Midbrain (tissue), 1 donor: ENCODE results near the gene CNIH3.
"Not testable (repeated sequence)": the region's sequence is repeated elsewhere in the genome, so short reads cannot be mapped to it uniquely, and the experiment has no call there.

Experiments used
- DNase-seq: peaks from one replicate; lab custom pipeline; 2025; lab: John Stamatoyannopoulos, UW

The CNIH3 gene

GRCh38 chr1:224615861-224616755 is at the start of gene CNIH3:
Gene CNIH3 (plus strand): TSS chr1:224616317. CDS start chr1:224617175, 858 bp downstream.
- DNase-seq = no peak

- not testable (repeated sequence) for DNase-seq
Observed at GRCh38 chr1:224566492-224566891, 49.6 kb upstream of the CNIH3 start.

DNA sequence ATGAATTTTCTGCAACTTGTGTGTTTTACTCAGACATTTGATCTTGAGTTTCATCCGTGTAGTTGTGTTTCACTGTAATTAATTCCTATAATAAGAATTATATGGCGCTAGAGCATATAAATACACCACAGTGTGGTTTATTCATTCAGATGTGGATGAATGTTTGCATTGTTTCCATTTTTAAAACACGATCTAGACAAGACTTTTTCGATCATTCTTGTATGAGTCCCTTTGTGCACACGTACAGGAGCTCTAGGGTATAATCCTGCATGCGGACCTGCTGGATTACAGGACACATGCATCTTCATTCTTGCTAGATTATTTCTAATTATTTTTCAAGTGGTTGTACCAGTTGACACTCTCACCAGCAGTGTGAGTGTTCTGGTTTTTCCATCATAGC is 46.8 kb upstream of the CNIH3 start:
- DNase-seq = no peak

- DNase-seq = not testable (repeated sequence)
Observed at GRCh38 chr1:224571975-224572374, 44.1 kb upstream of the CNIH3 start.

GRCh38 chr1:224579526-224579925 is 36.6 kb upstream of the CNIH3 start:
- no peak for DNase-seq

GRCh38 chr1:224580006-224580405 is 36.1 kb upstream of the CNIH3 start:
- no peak for DNase-seq

DNA sequence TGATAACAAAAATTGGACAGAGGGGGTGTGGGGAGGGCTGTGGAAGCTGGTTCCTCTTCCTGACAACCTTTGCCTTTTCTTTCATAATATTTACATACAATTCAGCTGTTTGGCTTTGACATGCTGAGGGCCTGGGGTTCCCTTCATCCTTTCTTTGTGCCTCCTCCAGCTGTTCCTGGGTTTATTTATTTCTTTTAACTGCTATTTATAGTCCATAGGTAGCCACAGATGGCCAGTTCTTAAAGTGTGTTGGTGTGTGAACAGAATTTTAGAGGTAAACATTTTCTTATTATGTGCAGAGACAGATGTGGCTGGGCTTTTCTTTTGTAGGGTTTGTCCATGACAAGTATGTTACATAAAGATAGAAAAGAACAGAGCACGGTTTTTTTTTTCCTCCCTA is 34.1 kb upstream of the CNIH3 start:
- no peak for DNase-seq

DNA sequence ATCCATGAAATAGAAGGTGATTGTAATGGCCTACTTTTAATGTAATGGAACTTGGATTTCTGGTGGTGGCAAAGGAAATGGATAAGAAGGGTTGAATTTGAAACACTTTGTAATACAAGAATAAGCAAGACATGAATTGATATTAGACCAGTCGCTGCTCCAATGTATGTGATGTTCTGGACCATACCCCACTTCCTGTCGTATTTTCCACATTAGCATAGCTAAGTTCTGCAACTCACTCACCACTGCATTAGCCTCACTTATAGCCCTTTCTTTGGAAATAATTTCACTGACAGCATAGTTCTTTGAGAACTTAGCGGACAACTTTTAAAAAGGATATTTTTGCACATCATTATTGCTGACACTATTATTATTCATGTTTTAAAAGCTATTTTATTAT is 32.3 kb upstream of the CNIH3 start:
- no peak for DNase-seq

- no peak for DNase-seq
Observed at GRCh38 chr1:224585051-224585450, 31.1 kb upstream of the CNIH3 start.

DNA sequence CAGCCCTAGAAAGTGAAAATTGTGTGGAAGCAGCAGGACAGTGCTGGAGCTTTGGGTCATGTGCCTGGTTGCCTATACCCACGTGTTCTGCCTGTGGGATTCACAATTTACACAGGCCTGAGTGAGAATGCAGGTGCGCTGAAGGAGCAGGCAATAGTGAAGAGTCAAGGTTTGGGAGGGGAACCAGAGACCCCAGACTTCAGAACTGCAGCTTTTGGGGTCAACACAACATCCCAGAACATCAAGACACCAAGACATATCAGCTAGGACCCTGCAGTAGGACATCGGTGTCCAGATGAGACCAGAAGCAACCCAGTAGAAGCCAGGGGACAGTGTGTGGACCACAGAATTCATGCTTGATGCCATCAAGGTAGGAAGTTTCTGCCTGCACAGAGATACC is 29.1 kb upstream of the CNIH3 start:
- DNase-seq = no peak

DNA sequence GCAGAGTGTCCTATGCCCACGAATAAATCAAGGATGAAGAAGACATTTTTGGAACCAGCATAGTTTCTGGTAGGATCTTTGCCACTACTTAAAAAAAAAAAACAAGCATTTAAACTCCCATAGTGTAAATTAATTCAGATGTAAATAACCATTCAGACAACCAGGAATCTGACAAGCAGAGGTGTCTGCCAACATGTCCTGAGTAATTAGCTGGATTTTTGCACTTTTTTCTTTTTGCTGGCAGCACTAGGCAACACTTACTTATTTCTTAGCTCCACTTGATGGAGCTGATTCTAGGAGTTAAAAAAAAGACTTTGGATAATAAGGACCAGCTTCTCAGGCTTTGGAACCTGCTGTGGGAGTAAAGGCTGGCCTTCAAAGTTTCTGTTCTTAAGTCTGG is 27.6 kb upstream of the CNIH3 start:
- DNase-seq = no peak

GRCh38 chr1:224589006-224589405 is 27.1 kb upstream of the CNIH3 start:
- no peak for DNase-seq

GRCh38 chr1:224591326-224591725 is 24.8 kb upstream of the CNIH3 start:
- no peak for DNase-seq

GRCh38 chr1:224592636-224593582 is 23.2 kb upstream of the CNIH3 start:
- DNase-seq = no peak

DNA sequence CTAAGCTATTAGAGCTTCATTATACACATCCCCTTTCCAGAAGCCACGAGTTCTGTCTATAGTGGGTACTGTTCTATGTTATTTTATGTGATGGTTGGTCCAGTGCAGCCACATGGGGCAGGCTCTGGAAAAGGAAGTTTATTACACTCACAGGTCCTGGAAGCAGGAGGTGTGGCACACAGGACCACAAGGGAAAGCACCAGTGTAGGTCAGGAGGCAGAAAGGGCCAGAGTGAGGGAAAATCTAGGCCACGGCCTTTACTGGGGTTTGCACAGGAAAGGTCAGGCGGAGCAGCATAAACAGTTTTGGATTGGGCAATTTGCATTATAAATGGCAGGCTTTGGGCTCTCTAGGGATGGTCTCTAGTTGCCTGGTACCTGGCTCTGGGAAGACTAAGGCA is 21.8 kb upstream of the CNIH3 start:
- DNase-seq = no peak

GRCh38 chr1:224594851-224595250 is 21.3 kb upstream of the CNIH3 start:
- no peak for DNase-seq

DNA sequence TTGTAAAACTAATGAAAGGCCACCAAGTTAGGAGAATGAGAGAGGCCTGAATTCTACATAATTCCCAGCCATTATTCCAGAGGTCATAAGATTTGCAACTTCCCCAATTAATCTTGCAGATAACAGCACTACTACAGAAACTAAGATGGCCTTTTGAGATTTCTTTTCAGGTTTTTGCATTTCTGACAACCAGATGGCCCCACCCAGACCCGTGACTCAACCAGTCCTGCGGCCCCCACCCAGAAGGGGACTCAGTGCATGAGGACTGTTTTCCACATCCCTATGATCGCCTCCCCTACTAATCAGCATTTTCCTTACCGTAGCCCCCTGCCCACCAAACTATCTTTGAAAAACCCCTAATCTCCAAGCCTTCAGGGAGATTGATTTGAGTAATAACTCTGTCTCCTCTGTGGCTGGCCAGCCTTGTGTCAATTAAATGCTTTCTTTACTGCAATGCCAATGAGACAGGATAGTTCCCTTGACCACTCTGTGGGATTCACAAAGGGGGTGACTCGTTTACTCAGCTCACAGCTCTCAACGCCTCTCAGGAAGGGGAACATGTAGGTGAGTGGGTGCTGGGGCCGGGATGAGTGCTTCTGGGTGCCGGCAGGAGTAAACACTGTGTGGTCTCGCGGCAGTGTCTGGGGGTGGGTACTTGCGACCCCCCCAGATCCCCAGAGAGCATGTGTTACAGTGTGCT is 10.5 kb upstream of the CNIH3 start:
- DNase-seq = no peak

GRCh38 chr1:224607188-224608148 is 8.6 kb upstream of the CNIH3 start:
- DNase-seq = no peak

- DNase-seq = no peak
Observed at GRCh38 chr1:224609333-224609732, 6.8 kb upstream of the CNIH3 start.

DNA sequence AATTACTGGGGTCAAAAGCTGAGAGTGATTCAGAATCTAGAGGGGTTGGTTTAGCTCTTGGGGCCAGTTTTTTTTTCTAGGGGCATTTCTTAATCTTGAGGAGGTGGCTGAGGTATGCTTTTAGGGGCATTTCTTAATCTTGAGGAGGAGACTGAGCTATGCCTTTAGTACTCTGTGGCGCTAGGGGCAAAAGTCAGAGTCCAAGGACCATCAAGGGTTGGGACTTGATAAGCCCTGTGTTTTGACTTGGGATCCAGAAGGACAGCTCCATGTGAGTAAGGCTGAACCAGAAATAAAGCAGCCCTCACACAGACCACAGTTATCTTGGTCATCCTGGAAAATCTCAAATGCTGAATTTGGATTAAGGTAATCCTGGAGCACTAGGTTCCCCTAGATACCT is 3.9 kb upstream of the CNIH3 start:
- DNase-seq = no peak

DNA sequence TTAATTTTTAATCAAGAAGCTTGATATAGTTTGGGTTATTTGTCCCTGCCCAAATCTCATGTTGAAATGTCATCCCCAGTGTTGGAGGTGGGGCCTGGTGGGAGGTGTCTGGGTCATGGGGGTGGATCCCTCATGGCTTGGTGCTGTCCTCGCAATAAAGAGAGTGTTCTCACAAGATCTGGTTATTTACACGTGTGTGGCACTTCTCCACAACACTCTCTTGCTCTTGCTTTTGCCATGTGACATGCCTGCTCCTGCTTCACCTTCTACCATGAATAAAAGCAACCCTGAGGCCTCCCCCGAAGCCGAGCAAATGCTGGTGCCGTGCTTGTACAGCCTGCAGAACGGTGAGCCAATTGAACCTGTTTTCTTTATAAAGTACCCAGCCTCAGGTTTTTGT is 2.6 kb upstream of the CNIH3 start:
- DNase-seq = no peak
